SK-N-SH (cell line): ENCODE measurements around the gene PEPD. TPM values are rescaled to one million over a fixed set of nuclear protein-coding genes. Genes with fewer than 3 reads are reported as not detected.

Experiments used
- CTCF ChIA-PET: fragments of 300-600, 350-600 bp; formaldehyde crosslinking; extraction: SDS; loops from one replicate; lab custom pipeline; 2021; lab: Yijun Ruan, JAX
- POLR2A ChIA-PET: fragments of 350-600 bp; sonication (Branson Sonifier 250); formaldehyde crosslinking; extraction: SDS; loops from one replicate; lab custom pipeline; 2020; ENCODE audit warnings: antibody characterized with exemption, inconsistent platforms; lab: Yijun Ruan, JAX
- DNase-seq: peaks from one replicate; pipeline ENCODE4 v3.0.0; 2012
- H2AFZ ChIP-seq: fragments of 200-600 bp; sonication (generic); 2 replicates; pipeline ENCODE4 v1.8.1; 2016; ENCODE audit warnings: antibody characterized with exemption, mild to moderate bottlenecking, low read depth
- H3F3A ChIP-seq: fragments of 200-600 bp; sonication (generic); replicated peaks from 2 replicates; pipeline ENCODE3; 2016; ENCODE audit warnings: antibody characterized with exemption, mild to moderate bottlenecking; ENCODE audit not compliant: insufficient read depth
- H3K27ac ChIP-seq, 2 experiments: fragments of 200-500 bp in 1 of 2; fragments of 200-600 bp in 1 of 2; sonication (Bioruptor generic) in 1 of 2; sonication (generic), shearing (Covaris generic) in 1 of 2; 2 replicates each; pipeline versions ENCODE4 v1.5.1 to v1.6.1; 2014 to 2016; ENCODE audit warnings: low read depth in 2 of 2, inconsistent platforms in 1 of 2, low read length in 1 of 2, mild to moderate bottlenecking in 1 of 2, mixed read lengths in 1 of 2
- H3K27me3 ChIP-seq: fragments of 200-600 bp; sonication (generic), shearing (Covaris generic); 2 replicates; pipeline ENCODE4 v1.6.1; 2016; ENCODE audit warnings: mixed run types; ENCODE audit not compliant: insufficient read depth
- H3K36me3 ChIP-seq, 2 experiments: fragments of 200-500 bp in 1 of 2; fragments of 200-600 bp in 1 of 2; sonication (Bioruptor generic) in 1 of 2; sonication (generic) in 1 of 2; replicated peaks in 1 of 2; 2 replicates each; pipeline versions ENCODE3 to v1.5.1; 2014 to 2016; ENCODE audit warnings: low read length in 1 of 2, mild to moderate bottlenecking in 1 of 2; ENCODE audit not compliant: insufficient read depth in 2 of 2, control insufficient read depth in 1 of 2
- H3K4me1 ChIP-seq, 2 experiments: fragments of 200-500 bp in 1 of 2; fragments of 200-600 bp in 1 of 2; sonication (Bioruptor generic) in 1 of 2; sonication (generic), shearing (Covaris generic) in 1 of 2; 2 replicates each; pipeline versions ENCODE4 v1.5.1 to v1.6.1; 2014 to 2016; ENCODE audit warnings: low read depth in 1 of 2, low read length in 1 of 2, mixed run types in 1 of 2; ENCODE audit not compliant: insufficient read depth in 2 of 2, control insufficient read depth in 1 of 2
- H3K4me2 ChIP-seq: fragments of 200-600 bp; sonication (generic), shearing (Covaris generic); 2 replicates; pipeline ENCODE4 v1.6.1; 2017; ENCODE audit warnings: mixed run types
- H3K4me3 ChIP-seq, 2 experiments: fragments of 200-500 bp in 1 of 2; fragments of 200-600 bp in 1 of 2; sonication (Bioruptor generic) in 1 of 2; sonication (generic), shearing (Covaris generic) in 1 of 2; 2 replicates each; pipeline versions ENCODE4 v1.5.1 to v1.8.1; 2014 to 2016; ENCODE audit warnings: low read depth in 2 of 2, inconsistent platforms in 1 of 2, low read length in 1 of 2, mild to moderate bottlenecking in 1 of 2, mixed read lengths in 1 of 2, moderate library complexity in 1 of 2
- H3K79me2 ChIP-seq: fragments of 200-600 bp; sonication (generic); 2 replicates; pipeline ENCODE4 v1.8.1; 2017; ENCODE audit warnings: mild to moderate bottlenecking; ENCODE audit not compliant: insufficient read depth
- H3K9ac ChIP-seq: fragments of 200-600 bp; sonication (generic); 2 replicates; pipeline ENCODE4 v1.6.1; 2017; ENCODE audit warnings: mixed run types
- H3K9me2 ChIP-seq: fragments of 200-600 bp; sonication (generic); 2 replicates; pipeline ENCODE4 v1.6.1; 2017; ENCODE audit warnings: mixed run types
- H3K9me3 ChIP-seq: fragments of 200-600 bp; sonication (generic); 2 replicates; pipeline ENCODE4 v1.6.1; 2017; ENCODE audit warnings: mixed run types, mild to moderate bottlenecking, moderate library complexity
- H4K20me1 ChIP-seq: fragments of 200-600 bp; sonication (generic); 2 replicates; pipeline ENCODE4 v1.6.1; 2017; ENCODE audit warnings: mild to moderate bottlenecking, mixed run types; ENCODE audit not compliant: insufficient read depth
- CHD2 ChIP-seq: fragments of 150-350 bp; IDR thresholded peaks from 2 replicates; pipeline ENCODE4 v1.6.1; 2018; ENCODE audit warnings: low read length; ENCODE audit not compliant: partially characterized antibody
- EP300 ChIP-seq, 2 experiments: IDR thresholded peaks; 2 replicates each; pipeline versions ENCODE4 v1.4.0 to v1.6.1; 2012; ENCODE audit warnings: borderline replicate concordance in 1 of 2, low read depth in 1 of 2, low read length in 1 of 2
- FOXM1 ChIP-seq: IDR thresholded peaks from 2 replicates; pipeline ENCODE4 v1.4.0; 2012; ENCODE audit warnings: low read depth, mild to moderate bottlenecking
- GABPA ChIP-seq: IDR thresholded peaks from 2 replicates; pipeline ENCODE4 v1.4.0; 2012; ENCODE audit warnings: low read depth, mild to moderate bottlenecking
- GATA2 ChIP-seq: sonication (generic); formaldehyde crosslinking; IDR thresholded peaks from 2 replicates; pipeline ENCODE4 v1.5.0; 2020; ENCODE audit warnings: mild to moderate bottlenecking, missing genetic modification reagents
- MEF2A ChIP-seq: IDR thresholded peaks from 2 replicates; pipeline ENCODE4 v1.4.0; 2012; ENCODE audit warnings: low read depth, borderline replicate concordance
- MXI1 ChIP-seq: IDR thresholded peaks from 2 replicates; pipeline ENCODE4 v1.6.1; 2012; ENCODE audit warnings: mild to moderate bottlenecking, low read depth, low read length, improper control_type of control experiment
- NFIC ChIP-seq: IDR thresholded peaks from 2 replicates; pipeline ENCODE4 v1.4.0; 2012; ENCODE audit warnings: borderline replicate concordance
- POLR2AphosphoS5 ChIP-seq: IDR thresholded peaks from 2 replicates; pipeline ENCODE4 v1.6.1; 2012; ENCODE audit warnings: low read depth, low read length
- RAD21 ChIP-seq: IDR thresholded peaks from 2 replicates; pipeline ENCODE4 v1.6.1; 2012; ENCODE audit warnings: mild to moderate bottlenecking, low read length
- RFX5 ChIP-seq: IDR thresholded peaks from 2 replicates; pipeline ENCODE4 v1.6.1; 2012; ENCODE audit warnings: mild to moderate bottlenecking, improper control_type of control experiment, low read length
- RXRA ChIP-seq: IDR thresholded peaks from 2 replicates; pipeline ENCODE4 v1.4.0; 2012; ENCODE audit warnings: low read depth, mild to moderate bottlenecking, borderline replicate concordance
- TAF1 ChIP-seq: IDR thresholded peaks from 2 replicates; pipeline ENCODE4 v1.6.1; 2012; ENCODE audit warnings: low read depth, mild to moderate bottlenecking, low read length, moderate library complexity, borderline replicate concordance
- TEAD4 ChIP-seq: IDR thresholded peaks from 2 replicates; pipeline ENCODE4 v1.4.0; 2012; ENCODE audit warnings: mild to moderate bottlenecking, borderline replicate concordance; ENCODE audit not compliant: insufficient read depth
- YY1 ChIP-seq: IDR thresholded peaks from 2 replicates; pipeline ENCODE4 v1.4.0; 2012; ENCODE audit warnings: low read depth, mild to moderate bottlenecking
- WGBS: methylation state at CpG from one replicate; pipeline ENCODE4 v1.1.6; 2017; ENCODE audit warnings: low lambda C conversion rate; 5-methylcytosine and 5-hydroxymethylcytosine counted together
- polyA plus RNA-seq, 3 experiments: library from polyadenylated mRNA; depleted of rRNA; stranded (reverse); fragments of >200 nt; gene quantifications; 2 replicates each; pipeline ENCODE4 v1.2.3, GENCODE V29; 2012
- TF ChIP-seq, protein P1 (sequence below): fragments of 150-350 bp; IDR thresholded peaks from 2 replicates; pipeline ENCODE4 v1.6.1; 2016; ENCODE audit warnings: mild to moderate bottlenecking, low read depth, low read length
- TF ChIP-seq, protein P2 (sequence below): IDR thresholded peaks from 2 replicates; pipeline ENCODE4; 2012
- TF ChIP-seq, protein P3 (sequence below): fragments of 200-600 bp; sonication (generic); IDR thresholded peaks from 2 replicates; pipeline ENCODE4 v1.6.1; 2017; ENCODE audit warnings: antibody characterized with exemption, mild to moderate bottlenecking, moderate library complexity
- TF ChIP-seq, protein P4 (sequence below): IDR thresholded peaks from 2 replicates; pipeline ENCODE4 v1.4.0; 2012; ENCODE audit warnings: low read depth, borderline replicate concordance

Gene PEPD
- polyA plus RNA-seq, 1 of the 3 experiments (the other 2 are of a cell fraction), result 88.9 TPM

DNA sequence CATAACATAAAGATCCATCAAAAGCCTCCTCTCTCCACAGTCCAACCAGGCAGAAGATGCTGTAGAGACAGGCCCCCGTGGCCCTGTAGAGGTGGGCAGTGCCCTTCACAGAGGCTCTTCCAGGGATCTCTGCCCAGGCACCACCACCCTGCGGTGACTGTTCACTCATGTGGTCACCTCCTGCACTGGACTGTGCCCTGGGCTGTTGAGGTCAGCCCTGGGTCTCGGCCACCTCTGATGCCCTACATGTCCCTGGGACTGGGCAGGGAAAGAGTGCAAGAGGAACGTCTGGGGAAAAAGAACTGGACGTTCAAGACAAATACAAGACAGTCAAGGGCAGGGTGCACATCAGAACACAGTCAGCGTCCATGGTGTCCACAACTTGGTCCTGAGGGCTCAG lies 22.3 kb downstream of the PEPD start:
- H4K20me1 ChIP-seq, result no peaks in the 10 kb centered on the region
- no peak overlapping the region for H3K9ac ChIP-seq
- H3K36me3 ChIP-seq, result peaks cover 0 to 24% of the 10 kb centered on the region in 2 experiments
- no peak for DNase-seq
- TF ChIP-seq GABPA, result no peak
- TF ChIP-seq TAF1, result no peak
- no peak for TF ChIP-seq EP300 (IDR thresholded peaks at IDR 0.05; ENCODE audit: borderline replicate concordance in 1 of 2, low read depth in 1 of 2, low read length in 1 of 2)
- TF ChIP-seq, protein P1, sequence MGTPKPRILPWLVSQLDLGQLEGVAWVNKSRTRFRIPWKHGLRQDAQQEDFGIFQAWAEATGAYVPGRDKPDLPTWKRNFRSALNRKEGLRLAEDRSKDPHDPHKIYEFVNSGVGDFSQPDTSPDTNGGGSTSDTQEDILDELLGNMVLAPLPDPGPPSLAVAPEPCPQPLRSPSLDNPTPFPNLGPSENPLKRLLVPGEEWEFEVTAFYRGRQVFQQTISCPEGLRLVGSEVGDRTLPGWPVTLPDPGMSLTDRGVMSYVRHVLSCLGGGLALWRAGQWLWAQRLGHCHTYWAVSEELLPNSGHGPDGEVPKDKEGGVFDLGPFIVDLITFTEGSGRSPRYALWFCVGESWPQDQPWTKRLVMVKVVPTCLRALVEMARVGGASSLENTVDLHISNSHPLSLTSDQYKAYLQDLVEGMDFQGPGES, result no peak
- TF ChIP-seq CHD2, result no peak
- no peak for TF ChIP-seq TEAD4
- no peak for TF ChIP-seq MEF2A
- no peak for TF ChIP-seq RAD21
- TF ChIP-seq MXI1, result no peak
- no peak for TF ChIP-seq POLR2AphosphoS5
- TF ChIP-seq YY1, result no peak
- TF ChIP-seq, protein P2, sequence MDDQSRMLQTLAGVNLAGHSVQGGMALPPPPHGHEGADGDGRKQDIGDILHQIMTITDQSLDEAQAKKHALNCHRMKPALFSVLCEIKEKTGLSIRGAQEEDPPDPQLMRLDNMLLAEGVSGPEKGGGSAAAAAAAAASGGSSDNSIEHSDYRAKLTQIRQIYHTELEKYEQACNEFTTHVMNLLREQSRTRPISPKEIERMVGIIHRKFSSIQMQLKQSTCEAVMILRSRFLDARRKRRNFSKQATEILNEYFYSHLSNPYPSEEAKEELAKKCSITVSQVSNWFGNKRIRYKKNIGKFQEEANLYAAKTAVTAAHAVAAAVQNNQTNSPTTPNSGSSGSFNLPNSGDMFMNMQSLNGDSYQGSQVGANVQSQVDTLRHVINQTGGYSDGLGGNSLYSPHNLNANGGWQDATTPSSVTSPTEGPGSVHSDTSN, result no peak
- TF ChIP-seq RFX5, result no peak
- no peaks in the 10 kb centered on the region for H3K9me3 ChIP-seq
- H3K4me2 ChIP-seq, result no peak overlapping the region
- POLR2A ChIA-PET, result no interaction called here
- no peak overlapping the region for H3K4me3 ChIP-seq
- 92% methylated on average over 6 of the region's 6 CpGs for WGBS
- no peak overlapping the region for H2AFZ ChIP-seq
- CTCF ChIA-PET, result no interaction called here
- no peak overlapping the region for H3K27ac ChIP-seq
- H3F3A ChIP-seq, result no peaks in the 10 kb centered on the region
- H3K4me1 ChIP-seq, result peaks cover 0 to 31% of the 10 kb centered on the region in 2 experiments; a peak in 1 of 4 replicates
- no peaks in the 10 kb centered on the region for H3K9me2 ChIP-seq
- no peaks in the 10 kb centered on the region for H3K27me3 ChIP-seq
- H3K79me2 ChIP-seq, result no peaks in the 10 kb centered on the region

DNA sequence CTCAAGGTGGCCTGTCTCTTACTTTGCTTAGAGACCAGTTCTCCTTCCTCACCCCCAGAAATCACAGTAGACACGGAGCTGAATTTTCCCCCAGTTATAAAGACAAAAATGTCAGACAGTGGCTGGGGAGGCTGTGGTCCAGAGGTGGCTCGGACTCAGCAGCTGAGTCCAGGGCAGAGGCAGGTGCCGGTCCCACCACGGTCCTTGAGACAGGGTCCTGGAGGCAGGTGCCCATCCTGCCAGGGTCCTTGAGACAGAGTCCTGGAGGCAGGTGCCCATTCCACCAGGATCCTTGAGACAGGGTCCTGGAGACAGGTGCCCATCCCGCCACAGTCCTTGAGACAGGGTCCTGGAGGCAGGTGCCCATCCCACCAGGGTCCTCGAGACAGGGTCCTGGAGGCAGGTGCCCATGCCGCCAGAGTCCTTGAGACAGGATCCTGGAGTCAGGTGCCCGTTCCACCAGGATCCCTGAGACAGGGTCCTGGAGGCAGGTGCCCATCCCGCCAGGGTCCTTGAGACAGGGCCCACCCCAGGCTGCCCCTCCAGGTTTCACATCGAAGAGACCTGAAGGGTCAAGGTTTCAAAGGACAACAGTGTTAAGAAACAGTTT lies 23.1 kb downstream of the PEPD start:
- Histone ChIP-seq H3K36me3 (peaks cover 0 to 24% of the 10 kb centered on the region in 2 experiments), H3K4me3 (no peak overlapping the region), H3K79me2 (no peaks in the 10 kb centered on the region), H2AFZ (no peak overlapping the region), H3K4me2 (no peak overlapping the region), H3F3A (no peaks in the 10 kb centered on the region), H3K9ac (no peak overlapping the region), H3K4me1 (peaks cover 0 to 27% of the 10 kb centered on the region in 2 experiments; a peak in 1 of 4 replicates), H3K27ac (no peak overlapping the region), H3K27me3 (no peaks in the 10 kb centered on the region), H3K9me2 (no peaks in the 10 kb centered on the region), H3K9me3 (no peaks in the 10 kb centered on the region), H4K20me1 (no peaks in the 10 kb centered on the region)
- no peak for DNase-seq
- WGBS, result 90% methylated on average over 8 of the region's 10 CpGs
- CTCF ChIA-PET, result interaction anchor here (2.1 kb wide), 1 partner anchor 60 kb away, joined by 6 read pairs; no protein-coding TSS in a partner anchor
- POLR2A ChIA-PET, result no interaction called here
- TF ChIP-seq YY1 (no peak), GABPA (no peak), TEAD4 (no peak), FOXM1 (no peak), NFIC (no peak), GATA2 (CRISPR knock-in tag) (no peak), RXRA (no peak), TAF1 (no peak)
- TF ChIP-seq, protein P3, sequence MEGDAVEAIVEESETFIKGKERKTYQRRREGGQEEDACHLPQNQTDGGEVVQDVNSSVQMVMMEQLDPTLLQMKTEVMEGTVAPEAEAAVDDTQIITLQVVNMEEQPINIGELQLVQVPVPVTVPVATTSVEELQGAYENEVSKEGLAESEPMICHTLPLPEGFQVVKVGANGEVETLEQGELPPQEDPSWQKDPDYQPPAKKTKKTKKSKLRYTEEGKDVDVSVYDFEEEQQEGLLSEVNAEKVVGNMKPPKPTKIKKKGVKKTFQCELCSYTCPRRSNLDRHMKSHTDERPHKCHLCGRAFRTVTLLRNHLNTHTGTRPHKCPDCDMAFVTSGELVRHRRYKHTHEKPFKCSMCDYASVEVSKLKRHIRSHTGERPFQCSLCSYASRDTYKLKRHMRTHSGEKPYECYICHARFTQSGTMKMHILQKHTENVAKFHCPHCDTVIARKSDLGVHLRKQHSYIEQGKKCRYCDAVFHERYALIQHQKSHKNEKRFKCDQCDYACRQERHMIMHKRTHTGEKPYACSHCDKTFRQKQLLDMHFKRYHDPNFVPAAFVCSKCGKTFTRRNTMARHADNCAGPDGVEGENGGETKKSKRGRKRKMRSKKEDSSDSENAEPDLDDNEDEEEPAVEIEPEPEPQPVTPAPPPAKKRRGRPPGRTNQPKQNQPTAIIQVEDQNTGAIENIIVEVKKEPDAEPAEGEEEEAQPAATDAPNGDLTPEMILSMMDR, result no peak
- TF ChIP-seq, protein P1, result no peak
- TF ChIP-seq, protein P4, sequence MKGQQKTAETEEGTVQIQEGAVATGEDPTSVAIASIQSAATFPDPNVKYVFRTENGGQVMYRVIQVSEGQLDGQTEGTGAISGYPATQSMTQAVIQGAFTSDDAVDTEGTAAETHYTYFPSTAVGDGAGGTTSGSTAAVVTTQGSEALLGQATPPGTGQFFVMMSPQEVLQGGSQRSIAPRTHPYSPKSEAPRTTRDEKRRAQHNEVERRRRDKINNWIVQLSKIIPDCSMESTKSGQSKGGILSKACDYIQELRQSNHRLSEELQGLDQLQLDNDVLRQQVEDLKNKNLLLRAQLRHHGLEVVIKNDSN, result no peak
